Measurements from ENCODE around the gene TNMD. TPM values are rescaled to one million over a fixed set of nuclear protein-coding genes. Genes with fewer than 3 reads are reported as not detected.
"Not testable (repeated sequence)": the region's sequence is repeated elsewhere in the genome, so short reads cannot be mapped to it uniquely, and the experiment has no call there.

The TNMD gene
- total and polyA plus RNA-seq, 2 donors (not counting 3 experiments of a cell fraction or from before 2014, with no cell fraction given), result not detected

GRCh38 chrX:100565534-100565933, 19.2 kb upstream of the TNMD start:
- H3K9me3 ChIP-seq (replicated peaks; ENCODE audit: control insufficient read depth, insufficient read depth, low read length); FAIRE-seq; dilution Hi-C loops (cut with MboI; ENCODE audit: extremely low pct_ligation_motif_present, low sequenced_read_pairs): not testable (repeated sequence)

GRCh38 chrX:100586747-100587146, 2.0 kb downstream of the TNMD start:
- H3K9me1 ChIP-seq (replicated peaks; ENCODE audit: control insufficient read depth, extremely low read depth, insufficient read depth, low read length), result no peaks in the 10 kb centered on the region
- dilution Hi-C loops (cut with MboI; ENCODE audit: extremely low pct_ligation_motif_present, low sequenced_read_pairs) (no loop called here), intact Hi-C loops (cut with micrococcal nuclease) (no loop called here)
- BruUV-seq (replicated peaks), result no TSS peak
- H3K4me1 ChIP-seq (ENCODE audit: control insufficient read depth, extremely low read depth, insufficient read depth, low read length), result no peaks in the 10 kb centered on the region
- FAIRE-seq, result no peak
- no peaks in the 10 kb centered on the region for H4K20me1 ChIP-seq (replicated peaks; ENCODE audit: control insufficient read depth, extremely low read depth, insufficient read depth, low read length)
- ChIA-PET CTCF (no interaction called here), POLR2A (no interaction called here)
- H3K9me3 ChIP-seq (replicated peaks; ENCODE audit: control insufficient read depth, insufficient read depth, low read length), result no peaks in the 10 kb centered on the region
- no peak overlapping the region for H3K27ac ChIP-seq (ENCODE audit: insufficient read depth, low read depth, low read length)
- H3K4me2 ChIP-seq (ENCODE audit: insufficient read depth, low read length), result no peak overlapping the region
- no peak overlapping the region for H3K9ac ChIP-seq (replicated peaks; ENCODE audit: extremely low read depth, insufficient read depth, low read length)
- no peak overlapping the region for H2AFZ ChIP-seq (ENCODE audit: low read depth, low read length)
- no peaks in the 10 kb centered on the region for H3K36me3 ChIP-seq (ENCODE audit: control insufficient read depth in 2 of 2, extremely low read depth in 1 of 2, insufficient read depth in 2 of 2, low read length in 2 of 2)
- peaks cover 8 to 14% of the 10 kb centered on the region in 2 experiments for H3K27me3 ChIP-seq (ENCODE audit: control insufficient read depth in 2 of 2, insufficient read depth in 2 of 2, low read length in 2 of 2)
- no peak overlapping the region for H3K4me3 ChIP-seq (replicated peaks in 1 of 3; ENCODE audit: insufficient read depth in 1 of 3, low read depth in 1 of 3, low read length in 3 of 3)
- H3K79me2 ChIP-seq (ENCODE audit: control insufficient read depth, insufficient read depth, low read length), result no peaks in the 10 kb centered on the region
- DNase-seq (ENCODE audit: low read depth, low spot score), result no peak
- TF ChIP-seq EZH2 (IDR thresholded peaks at IDR 0.05; ENCODE audit: borderline replicate concordance, low read depth, low read length, severe bottlenecking) (no peak), FOS (IDR thresholded peaks at IDR 0.05; ENCODE audit: borderline replicate concordance, insufficient read depth, low read length) (no peak)

More at GRCh38 chrX:100565534-100565933, 19.2 kb upstream of the TNMD start:
- POLR2A ChIA-PET; H2AFZ ChIP-seq (ENCODE audit: low read depth, low read length); H3K9ac ChIP-seq (replicated peaks; ENCODE audit: extremely low read depth, insufficient read depth, low read length); BruUV-seq (replicated peaks); H4K20me1 ChIP-seq (replicated peaks; ENCODE audit: control insufficient read depth, extremely low read depth, insufficient read depth, low read length); H3K4me3 ChIP-seq (replicated peaks in 1 of 3; ENCODE audit: insufficient read depth in 1 of 3, low read depth in 1 of 3, low read length in 3 of 3); H3K36me3 ChIP-seq (ENCODE audit: control insufficient read depth in 2 of 2, extremely low read depth in 1 of 2, insufficient read depth in 2 of 2, low read length in 2 of 2); H3K4me2 ChIP-seq (ENCODE audit: insufficient read depth, low read length); H3K9me1 ChIP-seq (replicated peaks; ENCODE audit: control insufficient read depth, extremely low read depth, insufficient read depth, low read length); H3K27ac ChIP-seq (ENCODE audit: insufficient read depth, low read depth, low read length); H3K27me3 ChIP-seq (ENCODE audit: control insufficient read depth in 2 of 2, insufficient read depth in 2 of 2, low read length in 2 of 2); H3K79me2 ChIP-seq (ENCODE audit: control insufficient read depth, insufficient read depth, low read length); DNase-seq (ENCODE audit: low read depth, low spot score); H3K4me1 ChIP-seq (ENCODE audit: control insufficient read depth, extremely low read depth, insufficient read depth, low read length): not testable (repeated sequence)
- intact Hi-C loops (cut with micrococcal nuclease), result loop anchor here (2.0 kb wide), 1 partner anchor 53 kb away; no protein-coding TSS in a partner anchor
- CTCF ChIA-PET, result interaction anchor here (0.6 to 1.4 kb wide), 2 partner anchors 53 to 118 kb away, joined by 3 read pairs; no protein-coding TSS in a partner anchor
- TF ChIP-seq, protein P1, sequence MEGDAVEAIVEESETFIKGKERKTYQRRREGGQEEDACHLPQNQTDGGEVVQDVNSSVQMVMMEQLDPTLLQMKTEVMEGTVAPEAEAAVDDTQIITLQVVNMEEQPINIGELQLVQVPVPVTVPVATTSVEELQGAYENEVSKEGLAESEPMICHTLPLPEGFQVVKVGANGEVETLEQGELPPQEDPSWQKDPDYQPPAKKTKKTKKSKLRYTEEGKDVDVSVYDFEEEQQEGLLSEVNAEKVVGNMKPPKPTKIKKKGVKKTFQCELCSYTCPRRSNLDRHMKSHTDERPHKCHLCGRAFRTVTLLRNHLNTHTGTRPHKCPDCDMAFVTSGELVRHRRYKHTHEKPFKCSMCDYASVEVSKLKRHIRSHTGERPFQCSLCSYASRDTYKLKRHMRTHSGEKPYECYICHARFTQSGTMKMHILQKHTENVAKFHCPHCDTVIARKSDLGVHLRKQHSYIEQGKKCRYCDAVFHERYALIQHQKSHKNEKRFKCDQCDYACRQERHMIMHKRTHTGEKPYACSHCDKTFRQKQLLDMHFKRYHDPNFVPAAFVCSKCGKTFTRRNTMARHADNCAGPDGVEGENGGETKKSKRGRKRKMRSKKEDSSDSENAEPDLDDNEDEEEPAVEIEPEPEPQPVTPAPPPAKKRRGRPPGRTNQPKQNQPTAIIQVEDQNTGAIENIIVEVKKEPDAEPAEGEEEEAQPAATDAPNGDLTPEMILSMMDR (IDR thresholded peaks at IDR 0.05; ENCODE audit: extremely low read depth in 1 of 2, insufficient read depth in 1 of 2, low read depth in 1 of 2, low read length in 2 of 2), result peak in 1 of 2 donors; percentile 9
